NCI-H2107 (cell line): ENCODE results near the gene ARHGEF2.
"Not testable (repeated sequence)": the region's sequence is repeated elsewhere in the genome, so short reads cannot be mapped to it uniquely, and the experiment has no call there.

Source experiments
- DNase-seq: peaks from one replicate; lab custom pipeline; 2025; lab: John Stamatoyannopoulos, UW

Gene ARHGEF2

DNA sequence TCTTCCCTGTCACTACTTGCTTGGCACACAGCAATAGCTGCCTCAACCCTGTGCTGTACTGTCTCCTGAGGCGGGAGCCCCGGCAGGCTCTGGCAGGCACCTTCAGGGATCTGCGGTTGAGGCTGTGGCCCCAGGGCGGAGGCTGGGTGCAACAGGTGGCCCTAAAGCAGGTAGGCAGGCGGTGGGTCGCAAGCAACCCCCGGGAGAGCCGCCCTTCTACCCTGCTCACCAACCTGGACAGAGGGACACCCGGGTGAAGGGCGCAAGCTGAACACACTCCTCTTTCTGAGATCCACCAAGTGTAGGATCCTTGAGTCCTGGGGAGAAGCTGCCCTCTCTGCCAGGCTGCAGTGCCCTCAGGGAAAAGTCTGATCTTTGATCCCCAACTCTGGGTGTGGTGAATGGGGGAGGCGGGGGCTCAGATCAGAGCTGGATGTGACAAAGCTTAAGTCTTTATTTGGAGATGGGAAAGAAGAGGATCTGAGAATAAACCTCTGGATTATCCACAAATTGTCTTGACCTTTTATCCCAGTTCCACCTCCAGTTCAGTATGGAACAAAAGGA lies 35.7 kb downstream of the ARHGEF2 start:
- DNase-seq = no peak

DNA sequence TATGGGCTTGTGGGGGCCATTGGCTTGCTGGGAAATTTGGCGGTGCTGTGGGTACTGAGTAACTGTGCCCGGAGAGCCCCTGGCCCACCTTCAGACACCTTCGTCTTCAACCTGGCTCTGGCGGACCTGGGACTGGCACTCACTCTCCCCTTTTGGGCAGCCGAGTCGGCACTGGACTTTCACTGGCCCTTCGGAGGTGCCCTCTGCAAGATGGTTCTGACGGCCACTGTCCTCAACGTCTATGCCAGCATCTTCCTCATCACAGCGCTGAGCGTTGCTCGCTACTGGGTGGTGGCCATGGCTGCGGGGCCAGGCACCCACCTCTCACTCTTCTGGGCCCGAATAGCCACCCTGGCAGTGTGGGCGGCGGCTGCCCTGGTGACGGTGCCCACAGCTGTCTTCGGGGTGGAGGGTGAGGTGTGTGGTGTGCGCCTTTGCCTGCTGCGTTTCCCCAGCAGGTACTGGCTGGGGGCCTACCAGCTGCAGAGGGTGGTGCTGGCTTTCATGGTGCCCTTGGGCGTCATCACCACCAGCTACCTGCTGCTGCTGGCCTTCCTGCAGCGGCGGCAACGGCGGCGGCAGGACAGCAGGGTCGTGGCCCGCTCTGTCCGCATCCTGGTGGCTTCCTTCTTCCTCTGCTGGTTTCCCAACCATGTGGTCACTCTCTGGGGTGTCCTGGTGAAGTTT lies 36.4 kb downstream of the ARHGEF2 start:
- no peak for DNase-seq

DNA sequence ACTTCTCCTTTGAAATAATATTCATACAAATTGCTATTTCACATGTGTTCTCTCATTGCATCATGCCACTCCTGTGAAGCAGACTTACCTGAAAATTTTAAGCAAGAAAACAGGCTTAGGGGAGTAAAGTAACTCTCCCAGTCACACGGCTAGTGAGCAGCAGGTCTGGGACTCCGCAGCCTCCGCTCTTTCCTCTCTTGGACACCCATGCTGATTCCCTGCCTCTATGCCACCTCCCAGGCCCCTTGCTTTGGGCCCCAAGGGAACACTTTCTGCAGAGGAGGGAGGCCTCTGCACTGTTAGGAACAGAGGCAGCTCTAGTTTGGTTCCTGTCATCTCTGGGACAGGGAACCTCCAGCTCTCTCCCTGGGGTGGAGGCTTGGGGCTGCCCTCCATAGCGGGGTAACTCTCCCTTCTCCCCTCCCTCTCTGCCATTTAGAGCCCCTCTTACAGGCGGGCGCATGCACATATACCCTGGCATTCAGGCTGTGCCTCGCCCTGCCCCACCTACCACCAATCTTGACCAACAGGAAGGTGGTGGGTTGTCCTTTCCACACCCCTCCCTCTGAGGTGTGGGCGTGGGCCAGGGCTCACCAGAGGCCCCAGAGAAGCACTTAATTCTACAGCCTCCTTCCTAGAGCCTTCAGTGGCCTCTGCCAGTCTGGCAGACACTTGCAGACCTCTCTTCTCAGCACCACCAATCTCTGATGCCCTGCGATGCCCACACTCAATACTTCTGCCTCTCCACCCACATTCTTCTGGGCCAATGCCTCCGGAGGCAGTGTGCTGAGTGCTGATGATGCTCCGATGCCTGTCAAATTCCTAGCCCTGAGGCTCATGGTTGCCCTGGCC lies 37.1 kb downstream of the ARHGEF2 start, which contains the start of gene RXFP4:
Gene RXFP4 (plus strand): TSS at position 646 of the 852 bp plus-strand sequence. CDS start 72 bp downstream, at position 718.
- DNase-seq = peak; percentile 15

DNA sequence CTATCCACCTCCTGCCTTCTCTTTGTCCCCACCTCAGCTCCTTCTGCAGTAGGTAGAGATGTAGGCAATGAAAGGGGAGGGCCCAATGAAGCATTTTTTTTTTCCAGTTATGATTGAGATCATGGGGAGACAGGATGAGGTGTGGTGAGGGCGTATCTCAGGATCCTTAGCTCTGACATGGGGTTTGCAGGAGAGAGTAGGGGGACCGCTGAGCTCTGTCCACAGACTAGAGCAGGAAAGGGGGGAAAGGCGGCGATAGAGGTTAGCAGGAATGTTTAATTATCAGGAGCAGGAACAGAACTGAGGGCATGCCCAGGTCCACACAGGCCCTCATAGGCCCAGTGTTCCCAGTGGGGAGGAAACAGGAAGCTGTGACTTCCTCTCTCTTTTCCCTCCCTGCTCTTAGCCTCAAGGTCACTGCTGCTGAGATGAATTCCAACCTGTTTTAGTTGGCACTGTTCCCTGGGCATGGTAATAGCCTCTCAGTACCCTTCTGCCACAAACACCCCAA lies 37.8 kb downstream of the ARHGEF2 start:
- DNase-seq = peak; percentile 19

DNA sequence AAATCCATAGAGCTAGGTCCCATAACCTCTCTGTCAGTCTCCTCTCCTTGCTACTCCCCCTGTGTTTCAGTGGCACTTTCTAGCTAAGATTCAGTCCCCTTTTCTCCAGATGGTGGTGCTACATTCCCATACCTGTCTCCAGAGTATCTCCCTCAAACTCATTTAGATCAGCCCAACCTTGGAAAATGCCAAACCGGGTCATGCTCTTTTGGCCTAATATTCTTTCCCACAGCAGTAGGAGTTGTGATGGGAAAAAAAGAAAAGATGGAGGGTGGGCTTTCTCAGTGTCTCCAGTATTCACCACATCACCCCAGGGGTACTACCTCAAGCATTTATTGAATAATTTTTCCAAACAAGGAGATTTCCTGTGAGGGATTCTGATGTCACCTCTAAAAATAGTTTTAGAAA lies 40.1 kb downstream of the ARHGEF2 start:
- peak; percentile 45 for DNase-seq

DNA sequence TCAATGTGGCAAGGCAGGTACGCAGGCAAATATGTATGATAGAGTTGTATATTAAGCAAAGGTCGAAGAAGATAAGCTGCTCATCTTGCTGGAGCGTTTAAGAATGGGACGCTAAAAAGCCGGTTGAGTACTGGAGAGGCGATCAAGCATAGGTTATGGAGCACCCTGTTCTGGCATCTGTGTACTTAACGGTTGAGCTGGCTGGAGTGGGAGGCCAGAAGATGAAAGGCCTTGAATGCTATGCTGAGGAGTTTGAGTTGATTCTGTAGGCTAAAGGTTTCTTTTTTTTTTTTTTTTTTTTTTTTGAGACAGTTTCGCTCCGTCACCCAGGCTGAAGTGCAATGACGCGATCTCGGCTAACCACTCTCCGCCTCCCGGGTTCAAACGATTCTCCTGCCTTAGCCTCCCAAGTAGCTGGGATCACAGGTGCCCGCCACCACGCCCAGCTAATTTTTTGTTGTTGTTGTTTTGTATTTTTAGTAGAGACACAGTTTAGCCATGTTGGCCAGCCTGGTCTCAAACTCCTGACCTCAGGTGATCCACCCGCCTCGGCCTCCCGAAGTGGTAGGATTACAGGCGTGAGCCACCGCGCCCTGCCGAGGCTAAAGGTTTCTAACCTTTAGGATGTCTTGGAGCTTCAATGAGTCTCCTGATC lies 43.3 kb downstream of the ARHGEF2 start:
- DNase-seq = no peak

DNA sequence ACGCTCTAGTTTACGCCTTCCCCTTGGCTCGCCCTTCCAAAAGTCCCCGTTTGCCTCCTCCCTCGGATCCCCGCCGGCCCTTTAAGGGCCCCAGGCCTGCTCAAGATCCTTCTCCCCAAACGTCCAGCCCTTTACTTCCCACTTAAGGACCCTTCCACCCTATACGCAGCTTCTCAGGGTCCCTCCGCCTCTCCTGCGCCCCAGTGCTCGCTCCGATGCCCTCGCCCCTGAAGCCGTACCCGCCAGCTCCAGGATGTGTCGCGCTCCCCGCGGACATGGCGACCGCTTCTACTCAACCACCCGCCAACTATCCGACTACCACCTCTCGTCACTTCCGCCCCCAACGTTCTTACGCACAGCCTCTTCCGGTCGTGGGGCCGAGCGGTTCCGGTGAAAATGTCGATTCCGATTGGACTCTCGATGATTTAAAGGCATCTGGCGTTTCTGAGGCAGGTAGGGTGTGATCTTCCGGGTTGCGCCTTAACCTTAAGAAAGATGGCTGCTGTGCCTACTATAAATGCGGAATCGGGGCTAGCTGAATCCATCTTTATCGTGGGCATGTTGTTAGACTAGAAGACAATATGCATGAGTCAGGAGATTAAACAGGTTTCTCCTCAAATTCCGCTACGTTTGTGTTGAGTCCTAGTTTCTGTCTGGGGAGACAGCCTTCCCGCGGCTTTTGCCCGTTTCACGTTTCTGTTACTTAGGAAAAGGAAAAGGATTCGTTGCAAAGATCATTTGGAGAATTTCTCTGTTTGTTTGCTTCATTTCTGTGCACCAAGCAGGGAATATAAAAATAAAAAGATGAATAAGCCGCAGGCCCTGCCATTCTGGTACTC lies 44.0 kb downstream of the ARHGEF2 start, which contains the start of gene KHDC4:
Gene KHDC4 (minus strand): TSS at position 317 of the 839 bp plus-strand sequence. CDS start 40 bp downstream, at position 277.
- peak; percentile 99 for DNase-seq

DNA sequence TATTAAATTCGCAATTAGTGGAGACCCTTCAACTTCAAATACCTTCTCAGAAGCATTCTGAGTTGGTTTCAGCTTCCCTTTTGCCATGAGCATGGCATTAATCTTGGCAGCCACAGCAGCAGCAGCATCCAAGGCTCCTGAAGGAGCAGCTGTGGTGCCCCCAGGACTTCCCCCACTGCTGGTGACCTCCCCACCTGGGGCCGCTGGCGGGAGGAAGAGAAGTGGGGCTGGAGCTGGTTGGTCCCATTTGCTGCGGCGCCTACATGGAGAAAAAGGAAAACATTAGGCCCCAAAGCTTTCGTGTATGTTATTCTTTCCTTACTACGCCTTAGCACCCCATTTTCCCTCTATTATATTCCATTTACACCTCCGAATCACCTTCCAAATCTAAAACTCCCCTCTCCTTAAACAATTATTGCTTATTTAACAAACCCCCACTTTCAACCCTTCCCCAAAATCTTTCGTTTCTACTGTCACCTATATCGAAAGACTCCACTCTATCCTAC lies 44.7 kb downstream of the ARHGEF2 start:
- no peak for DNase-seq

DNA sequence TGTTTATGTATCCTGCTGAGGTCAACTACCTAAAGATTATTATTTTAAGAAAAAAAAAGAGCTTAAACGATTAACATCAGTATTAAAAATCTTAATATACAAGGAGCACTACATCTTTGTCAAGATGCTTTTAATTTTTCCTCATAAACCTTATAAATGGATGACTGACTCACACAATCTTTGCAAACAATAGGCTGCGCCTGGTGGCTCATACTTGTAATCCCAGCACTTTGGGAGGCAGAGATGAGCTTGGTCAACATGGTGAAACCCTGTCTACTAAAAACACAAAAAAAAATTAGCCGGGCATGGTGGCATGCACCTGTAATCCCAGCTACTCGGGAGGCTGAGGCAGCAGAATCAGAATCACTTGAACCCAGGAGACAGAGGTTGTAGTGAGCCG lies 45.9 kb downstream of the ARHGEF2 start:
- no peak for DNase-seq

DNA sequence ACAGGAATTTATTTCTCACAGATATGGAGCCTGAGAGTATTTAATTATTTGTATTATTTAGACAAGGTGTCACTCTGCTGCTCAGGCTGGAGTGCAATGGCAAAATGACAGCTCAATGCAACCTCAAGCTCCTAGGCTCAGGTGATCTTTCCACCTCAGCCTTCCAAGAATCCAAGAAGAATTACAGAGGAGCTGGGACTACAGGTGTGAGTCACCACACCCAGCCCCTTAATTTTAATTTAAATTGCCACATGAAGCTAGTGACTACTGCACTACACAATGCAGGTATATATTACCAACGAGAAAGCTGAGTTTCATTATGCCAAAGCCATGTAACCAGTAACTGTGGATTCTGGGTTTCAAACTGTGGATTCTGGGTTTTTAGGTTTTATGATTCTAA lies 46.3 kb downstream of the ARHGEF2 start:
- no peak for DNase-seq

DNA sequence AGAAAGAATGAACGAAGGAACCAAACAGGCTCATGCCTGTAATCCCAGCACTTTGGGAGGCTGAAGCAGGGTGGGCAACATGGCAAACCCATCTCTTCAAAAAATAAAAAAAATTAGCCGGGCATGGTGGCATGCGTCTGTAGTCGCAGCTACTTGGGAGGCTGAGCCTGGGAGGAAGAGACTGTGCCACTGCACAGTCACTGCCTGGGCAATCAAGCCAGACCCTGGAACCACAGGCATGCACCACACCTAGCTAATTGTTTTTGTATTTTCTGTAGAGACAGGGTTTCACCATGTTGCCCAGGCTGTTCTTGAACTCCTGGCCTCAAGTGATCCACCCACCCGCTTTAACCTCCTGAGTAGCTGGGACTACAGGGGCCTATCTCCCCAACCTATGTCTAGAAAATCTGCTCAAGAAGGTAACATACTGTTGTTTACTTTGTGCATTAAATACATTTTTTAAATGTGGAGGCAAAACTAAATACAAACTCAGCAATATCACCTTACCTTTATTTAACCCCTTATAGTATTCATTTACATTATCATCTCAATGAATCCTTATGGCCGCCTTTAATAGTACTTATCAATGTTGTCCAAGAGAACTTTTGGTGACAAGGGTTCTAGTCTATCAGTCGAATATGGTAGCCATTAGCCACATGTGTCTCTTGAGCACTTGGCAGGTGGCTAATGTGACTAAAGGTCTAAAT lies 46.9 kb downstream of the ARHGEF2 start:
- no peak for DNase-seq

DNA sequence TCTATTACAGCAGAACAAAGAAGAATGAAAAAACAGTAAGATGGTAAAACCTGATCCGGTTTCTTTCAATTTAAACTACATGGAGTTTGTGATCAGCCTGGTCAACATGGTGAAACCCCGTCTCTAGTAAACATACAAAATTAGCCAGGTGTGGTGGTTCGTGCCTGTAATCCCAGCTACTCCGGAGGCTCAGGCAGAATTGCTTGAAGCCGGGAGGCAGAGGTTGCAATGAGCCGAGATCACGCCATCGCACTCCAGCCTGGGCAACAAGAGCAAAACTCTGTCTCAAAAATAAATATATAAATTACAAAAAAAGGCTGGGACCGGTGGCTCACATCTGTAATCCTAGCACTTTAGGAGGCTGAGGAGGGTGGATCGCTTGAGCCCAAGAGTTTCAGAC lies 47.6 kb downstream of the ARHGEF2 start:
- DNase-seq = not testable (repeated sequence)

DNA sequence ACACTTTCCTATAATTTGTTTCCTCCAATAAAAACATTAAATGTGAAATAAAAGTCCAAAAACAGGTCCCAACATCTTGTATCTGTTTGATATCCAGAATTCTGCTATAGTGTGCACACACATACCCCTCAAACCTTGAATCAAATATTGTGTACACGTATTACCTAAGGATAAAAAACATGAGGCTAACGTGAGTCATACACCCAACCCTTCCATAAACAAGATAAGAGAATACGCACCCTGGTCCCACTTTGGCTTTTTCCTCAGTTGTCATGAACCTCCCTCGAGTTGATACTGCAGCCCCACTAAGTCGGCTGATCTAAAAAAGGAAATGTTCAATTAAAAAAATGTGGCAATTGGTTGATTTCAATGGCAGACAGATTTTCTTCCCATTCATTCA lies 49.3 kb downstream of the ARHGEF2 start:
- DNase-seq = no peak

DNA sequence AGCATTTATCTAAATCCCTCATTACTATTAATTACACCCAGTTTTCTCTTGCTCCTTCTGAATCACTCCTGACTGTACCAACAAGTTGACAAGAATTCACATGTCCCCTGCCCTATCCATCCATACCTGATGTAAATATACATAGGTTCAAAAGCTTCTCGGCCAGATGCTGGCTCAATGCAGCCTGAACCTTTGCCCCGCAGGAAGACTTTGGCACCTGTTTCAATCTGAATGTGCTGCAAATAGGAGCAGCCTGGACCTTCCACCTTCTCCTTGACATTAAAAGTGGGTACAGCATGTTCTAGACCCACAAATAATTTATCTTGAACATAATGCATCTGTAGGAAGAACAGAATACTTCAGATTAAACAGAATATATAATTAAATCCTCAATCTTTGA lies 52.8 kb downstream of the ARHGEF2 start:
- no peak for DNase-seq

DNA sequence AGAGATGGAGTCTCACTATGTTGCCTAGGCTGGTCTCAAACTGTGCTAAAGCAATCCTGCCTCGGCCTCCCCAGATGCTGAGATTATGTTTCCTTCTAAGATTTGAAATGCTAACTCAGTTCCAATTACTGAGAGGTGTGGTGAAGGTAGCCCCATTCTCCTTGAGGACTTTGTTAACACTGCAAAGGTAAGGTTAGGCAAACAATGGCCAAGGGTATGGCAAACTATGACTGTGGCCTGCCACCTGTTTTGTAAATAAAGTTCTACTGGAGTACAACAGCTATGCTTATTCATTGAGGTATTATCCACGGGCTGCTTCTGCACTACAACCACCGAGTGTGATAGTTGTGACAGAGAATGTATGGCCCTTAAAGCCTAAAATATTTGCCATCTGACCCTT lies 57.6 kb downstream of the ARHGEF2 start:
- DNase-seq = no peak

DNA sequence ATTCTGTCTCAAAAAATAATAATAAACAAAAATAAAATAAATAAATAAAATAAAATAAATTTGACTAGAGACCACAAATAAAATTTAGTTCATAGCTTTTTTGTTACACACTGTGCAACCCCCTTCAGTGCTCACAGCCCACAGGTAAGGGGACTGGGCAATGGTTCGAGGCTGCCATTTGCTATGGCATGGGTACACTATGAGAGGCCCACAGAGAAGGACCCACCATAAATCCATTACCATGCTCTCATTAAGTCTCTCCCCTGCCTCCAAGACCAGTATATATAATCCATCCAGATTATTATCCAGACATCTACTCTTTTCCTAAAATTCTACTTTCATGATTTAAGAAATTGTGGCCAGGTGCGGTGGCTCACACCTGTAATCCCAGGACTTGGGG lies 58.5 kb downstream of the ARHGEF2 start:
- DNase-seq = no peak

DNA sequence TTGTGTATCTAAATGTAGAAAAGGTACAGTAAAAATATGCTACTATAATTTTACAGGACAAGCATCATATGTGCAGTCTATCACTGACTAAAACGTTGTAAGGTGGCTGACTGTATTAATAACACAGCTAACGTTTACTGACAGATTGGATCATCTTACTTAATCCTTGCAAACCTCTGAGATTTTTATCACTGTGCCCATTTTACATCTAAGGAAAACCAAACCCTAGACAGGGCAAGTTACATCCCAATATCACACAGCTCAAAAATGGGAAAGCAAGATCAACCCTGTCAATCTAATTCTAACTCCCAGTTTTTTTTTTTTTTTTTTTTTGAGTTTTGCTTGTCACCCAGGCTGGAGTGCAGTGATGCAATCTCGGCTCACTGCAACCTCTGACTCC lies 59.7 kb downstream of the ARHGEF2 start:
- DNase-seq = no peak

DNA sequence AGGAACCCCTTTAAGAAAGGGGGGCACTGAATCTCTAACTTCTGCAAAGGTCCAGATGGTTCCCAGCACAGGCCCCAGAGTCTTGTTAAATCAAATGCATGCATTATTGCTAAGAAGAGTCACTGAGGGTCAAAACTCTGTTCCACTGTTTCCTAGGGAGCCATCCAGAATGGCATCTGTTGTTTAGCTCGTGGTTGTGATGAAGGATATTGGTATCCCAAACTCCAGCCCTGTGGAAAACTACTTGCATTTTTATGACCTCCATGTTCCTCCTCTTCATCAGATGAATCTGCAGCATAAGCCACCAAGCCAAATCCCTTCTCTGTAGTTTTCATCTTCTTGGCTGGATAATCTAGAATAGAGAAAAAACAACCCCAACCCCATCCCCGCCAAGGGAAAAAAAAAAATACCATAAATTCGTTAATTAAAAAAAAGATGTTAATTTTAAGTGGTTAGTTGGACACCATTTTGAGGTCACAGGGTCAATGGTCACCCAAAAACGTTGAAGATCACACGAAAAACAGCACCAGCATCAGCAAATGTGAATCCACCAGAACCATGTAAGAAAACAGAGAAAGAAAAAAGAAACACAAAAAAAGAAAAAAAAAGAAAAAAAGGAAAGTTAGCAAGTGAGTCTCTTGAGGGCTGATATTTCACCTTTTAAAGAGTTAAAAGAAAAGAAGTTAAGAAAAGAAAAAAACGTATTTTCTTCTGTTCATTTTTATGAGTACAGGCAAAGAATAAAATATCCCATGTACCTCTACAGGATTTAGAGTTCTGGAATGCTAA lies 64.2 kb downstream of the ARHGEF2 start:
- DNase-seq = no peak

DNA sequence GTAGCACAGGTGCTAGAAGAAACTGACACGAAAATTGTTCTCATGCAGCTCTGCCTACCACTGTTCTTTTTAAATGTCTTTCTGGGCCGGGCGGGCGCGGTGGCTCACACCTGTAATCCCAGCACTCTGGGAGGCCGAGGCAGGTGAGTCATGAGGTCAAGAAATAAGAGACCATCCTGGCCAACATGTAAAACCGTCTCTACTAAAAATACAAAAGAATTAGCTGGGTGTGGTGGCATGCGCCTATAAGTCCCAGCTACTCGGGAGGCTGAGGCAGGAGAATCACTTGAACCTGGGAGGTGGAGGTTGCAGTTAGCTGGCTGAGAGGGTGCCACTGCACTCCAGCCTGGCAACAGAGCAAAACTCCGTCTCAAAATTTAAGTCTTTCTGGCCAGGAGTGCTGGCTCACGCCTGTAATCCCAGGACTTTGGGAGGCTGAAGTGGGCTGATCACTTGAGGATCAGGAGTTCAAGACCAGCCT lies 66.3 kb downstream of the ARHGEF2 start:
- DNase-seq = no peak
